Brain microvascular endothelial cell (primary cell): ENCODE results near the gene HSD17B3.

Experiments used
- DNase-seq: peaks from one replicate; pipeline ENCODE4 v3.0.0-alpha.2; 2020
- H3K27ac ChIP-seq: fragments of 250-450 bp; sonication (Bioruptor Pico); 2 replicates; pipeline ENCODE4 v1.5.1; 2020; ENCODE audit warnings: mild to moderate bottlenecking, moderate library complexity
- H3K27me3 ChIP-seq: fragments of 250-450 bp; sonication (Bioruptor Pico); replicated peaks from 2 replicates; pipeline ENCODE4 v1.5.1; 2020; ENCODE audit warnings: mild to moderate bottlenecking
- H3K36me3 ChIP-seq: fragments of 250-450 bp; sonication (Bioruptor Pico); replicated peaks from 2 replicates; pipeline ENCODE4 v1.5.1; 2020; ENCODE audit warnings: mild to moderate bottlenecking
- H3K4me3 ChIP-seq: 2 replicates; pipeline ENCODE4 v1.5.1; 2011; ENCODE audit warnings: low read depth, mild to moderate bottlenecking, control low read depth, low read length, moderate library complexity
- in situ Hi-C: cut with HindIII; loops from 2 replicates; pipeline ENCODE4 v1.10.0; 2017; ENCODE audit warnings: low sequenced_read_pairs, low pct_ligation_motif_present
- TF ChIP-seq, protein P1 (sequence below): IDR thresholded peaks from 2 replicates; pipeline ENCODE4 v1.5.1; 2011; ENCODE audit warnings: low read depth, mild to moderate bottlenecking, moderate library complexity, low read length, control low read depth, inconsistent platforms; ENCODE audit errors: missing control alignments

HSD17B3 gene

DNA sequence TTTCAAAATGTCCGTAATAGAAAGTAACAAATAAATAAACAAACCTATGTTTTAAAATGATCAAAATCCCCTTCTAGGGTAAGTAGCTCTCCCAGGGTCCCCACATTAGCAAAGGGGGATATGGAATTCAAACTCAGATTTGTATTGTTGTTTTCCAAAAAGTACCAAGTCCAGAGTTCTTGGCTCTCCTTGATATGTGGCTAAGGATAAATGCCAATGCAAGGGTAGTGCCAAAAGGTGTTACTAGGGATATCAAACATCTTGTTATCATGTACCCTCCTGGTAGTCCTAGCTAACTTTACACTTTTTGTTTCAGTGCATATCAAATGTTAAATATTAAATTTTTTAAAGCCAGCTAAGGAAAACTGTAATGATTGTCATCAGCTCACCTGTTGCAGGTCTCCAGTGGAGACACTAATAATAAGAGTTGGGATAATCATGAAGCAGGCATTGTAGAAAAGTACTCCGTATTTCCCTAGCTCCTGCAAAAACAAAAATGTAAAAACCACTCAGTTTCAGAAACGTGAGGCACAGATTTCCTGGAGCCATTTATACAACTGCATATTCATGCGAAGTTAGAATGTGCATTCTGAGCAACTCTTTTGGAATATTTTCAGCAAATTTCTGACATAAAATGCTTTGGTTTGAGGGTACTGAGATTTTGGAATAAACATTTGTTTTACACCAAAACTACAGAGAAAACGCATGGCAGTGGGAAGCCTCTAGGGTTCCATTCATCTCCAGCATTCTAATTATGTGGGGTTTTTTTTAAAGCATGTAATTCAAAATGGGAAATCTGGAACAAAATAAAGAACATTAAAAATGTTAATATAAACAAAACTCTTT lies 41.8 kb upstream of the HSD17B3 start:
- H3K27ac ChIP-seq, result peak overlapping the region; percentile 34
- H3K27me3 ChIP-seq, result no peaks in the 10 kb centered on the region
- peaks cover 2% of the 10 kb centered on the region for H3K36me3 ChIP-seq
- TF ChIP-seq, protein P1, sequence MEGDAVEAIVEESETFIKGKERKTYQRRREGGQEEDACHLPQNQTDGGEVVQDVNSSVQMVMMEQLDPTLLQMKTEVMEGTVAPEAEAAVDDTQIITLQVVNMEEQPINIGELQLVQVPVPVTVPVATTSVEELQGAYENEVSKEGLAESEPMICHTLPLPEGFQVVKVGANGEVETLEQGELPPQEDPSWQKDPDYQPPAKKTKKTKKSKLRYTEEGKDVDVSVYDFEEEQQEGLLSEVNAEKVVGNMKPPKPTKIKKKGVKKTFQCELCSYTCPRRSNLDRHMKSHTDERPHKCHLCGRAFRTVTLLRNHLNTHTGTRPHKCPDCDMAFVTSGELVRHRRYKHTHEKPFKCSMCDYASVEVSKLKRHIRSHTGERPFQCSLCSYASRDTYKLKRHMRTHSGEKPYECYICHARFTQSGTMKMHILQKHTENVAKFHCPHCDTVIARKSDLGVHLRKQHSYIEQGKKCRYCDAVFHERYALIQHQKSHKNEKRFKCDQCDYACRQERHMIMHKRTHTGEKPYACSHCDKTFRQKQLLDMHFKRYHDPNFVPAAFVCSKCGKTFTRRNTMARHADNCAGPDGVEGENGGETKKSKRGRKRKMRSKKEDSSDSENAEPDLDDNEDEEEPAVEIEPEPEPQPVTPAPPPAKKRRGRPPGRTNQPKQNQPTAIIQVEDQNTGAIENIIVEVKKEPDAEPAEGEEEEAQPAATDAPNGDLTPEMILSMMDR, result no peak
- in situ Hi-C loops, result no loop called here
- no peak for DNase-seq
- no peak overlapping the region for H3K4me3 ChIP-seq

DNA sequence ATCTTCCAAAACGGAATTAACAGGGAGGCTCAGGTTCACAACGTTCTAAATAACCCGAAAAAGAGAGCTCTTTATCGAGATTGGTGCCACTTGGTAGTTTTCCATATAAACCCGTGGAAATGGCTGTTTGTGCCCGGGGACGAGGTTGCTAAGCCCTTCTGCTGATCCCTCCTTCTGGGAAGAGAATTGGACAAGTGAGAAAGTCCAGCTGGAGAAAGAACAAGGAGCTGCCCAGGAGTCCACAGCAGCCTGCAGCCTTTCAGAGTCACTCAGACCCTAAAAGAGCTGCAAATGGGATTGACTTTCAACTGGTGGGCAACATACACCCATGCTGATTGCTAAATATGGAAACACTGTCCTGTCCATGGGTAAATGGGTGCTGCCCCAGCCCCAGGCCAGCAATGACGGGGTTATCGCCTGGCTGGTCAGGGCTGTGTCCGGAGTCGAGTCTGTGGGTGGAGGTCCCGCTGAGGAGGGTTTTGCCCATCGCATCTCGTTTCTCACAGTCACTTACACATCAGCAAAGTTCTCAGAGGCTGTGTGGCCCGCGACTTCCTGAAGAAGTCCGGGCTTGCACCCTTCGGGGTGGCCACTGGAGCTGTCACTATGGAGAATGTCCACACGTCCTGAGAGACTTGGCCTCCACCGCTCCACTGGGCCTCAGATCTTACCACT lies 40.7 kb upstream of the HSD17B3 start:
- no peak overlapping the region for H3K27ac ChIP-seq
- in situ Hi-C loops, result no loop called here

DNA sequence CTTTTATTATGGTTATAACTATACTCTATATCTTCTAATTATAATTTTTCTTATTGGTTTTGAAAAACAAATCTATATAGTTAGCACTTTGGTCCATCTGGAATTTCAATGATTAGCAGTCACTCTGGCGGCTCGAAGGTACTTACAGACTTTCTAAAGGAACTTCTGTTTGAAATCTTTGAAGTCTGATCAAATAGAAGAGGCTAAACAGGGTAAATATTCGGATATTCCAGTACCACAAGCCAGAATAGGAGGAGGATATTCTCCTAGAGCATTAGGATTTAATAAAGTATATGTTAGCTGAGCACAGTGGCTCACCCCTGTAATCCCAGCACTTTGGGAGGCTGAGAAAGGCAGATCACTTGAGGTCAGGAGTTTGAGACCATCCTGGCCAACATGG lies 38.7 kb upstream of the HSD17B3 start:
- Histone ChIP-seq H3K36me3 (peaks cover 2% of the 10 kb centered on the region), H3K27ac (no peak overlapping the region), H3K4me3 (no peak overlapping the region), H3K27me3 (no peaks in the 10 kb centered on the region)
- TF ChIP-seq, protein P1, result no peak
- no peak for DNase-seq
- in situ Hi-C loops, result no loop called here

More for the DNA sequence above, 40.7 kb upstream of the HSD17B3 start:
- Histone ChIP-seq H3K4me3 (no peak overlapping the region), H3K27me3 (no peaks in the 10 kb centered on the region), H3K36me3 (peaks cover 2% of the 10 kb centered on the region)
- no peak for DNase-seq
- TF ChIP-seq, protein P1, result no peak

DNA sequence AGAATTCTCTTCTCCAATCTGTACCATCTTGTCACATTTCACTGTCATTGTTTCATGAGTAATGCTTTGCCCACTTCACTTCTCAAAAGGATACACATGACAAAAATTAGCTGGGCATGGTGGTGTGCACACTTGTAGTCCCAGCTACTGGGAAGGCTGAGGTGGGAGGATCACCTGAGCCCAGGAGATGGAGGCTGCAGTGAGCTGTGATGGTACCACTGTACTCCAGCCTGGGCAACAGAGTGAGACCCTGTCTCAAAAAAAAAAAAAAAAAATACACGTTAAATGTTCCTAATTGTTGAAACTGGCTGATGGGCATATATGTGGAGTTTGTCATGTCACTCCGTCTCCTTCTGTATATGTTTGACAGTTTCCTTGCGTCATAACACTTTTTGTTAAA lies 36.3 kb upstream of the HSD17B3 start:
- Histone ChIP-seq H3K4me3 (no peak overlapping the region), H3K27me3 (no peaks in the 10 kb centered on the region), H3K27ac (no peak overlapping the region), H3K36me3 (peaks cover 2% of the 10 kb centered on the region)
- in situ Hi-C loops, result no loop called here
- TF ChIP-seq, protein P1, result no peak
- no peak for DNase-seq

DNA sequence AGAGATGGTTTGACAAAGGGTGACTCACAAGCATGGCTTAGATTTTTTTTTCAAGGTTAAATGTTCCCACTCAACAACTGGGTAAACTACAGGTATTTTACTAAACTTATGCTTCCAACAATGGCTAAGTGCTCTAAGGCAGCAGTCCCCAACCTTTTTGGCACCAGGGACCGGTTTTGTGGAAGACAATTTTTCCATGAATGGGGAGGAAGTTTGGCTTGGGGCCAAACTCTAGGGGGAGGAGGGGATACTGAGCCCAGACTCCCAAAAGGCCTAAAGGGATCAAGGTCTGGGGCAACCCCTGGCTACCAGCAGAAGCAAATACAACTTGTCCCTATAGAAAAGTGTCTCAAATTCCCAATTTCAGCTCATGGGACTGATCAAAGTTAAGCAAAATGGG lies 32.0 kb upstream of the HSD17B3 start:
- DNase-seq, result no peak
- H3K4me3 ChIP-seq, result no peak overlapping the region
- H3K36me3 ChIP-seq, result no peaks in the 10 kb centered on the region
- in situ Hi-C loops, result no loop called here
- no peak overlapping the region for H3K27ac ChIP-seq
- H3K27me3 ChIP-seq, result no peaks in the 10 kb centered on the region
- TF ChIP-seq, protein P1, result no peak
